BE2C (cell line): ENCODE data around the gene PNMA6E.

Source experiments
- DNase-seq: peaks from one replicate; pipeline ENCODE4 v3.0.0-alpha.2; 2020
- H3K27me3 ChIP-seq: fragments of 250-450 bp; sonication (Bioruptor Pico); 2 replicates; pipeline ENCODE4 v1.5.1; 2020; ENCODE audit warnings: mild to moderate bottlenecking
- H3K36me3 ChIP-seq: fragments of 250-450 bp; sonication (Bioruptor Pico); 2 replicates; pipeline ENCODE4 v1.5.1; 2020; ENCODE audit warnings: mild to moderate bottlenecking
- H3K4me1 ChIP-seq: fragments of 250-450 bp; sonication (Bioruptor Pico); 2 replicates; pipeline ENCODE4 v1.5.1; 2020
- H3K4me3 ChIP-seq: 2 replicates; pipeline ENCODE4 v1.5.1; 2011; ENCODE audit warnings: low read depth, low read length
- H3K9me3 ChIP-seq: fragments of 250-450 bp; sonication (Bioruptor Pico); 2 replicates; pipeline ENCODE4 v1.5.1; 2020
- TF ChIP-seq, protein P1 (sequence below): IDR thresholded peaks from 2 replicates; pipeline ENCODE4 v1.5.1; 2012; ENCODE audit warnings: mild to moderate bottlenecking, low read depth, low read length

The PNMA6E gene

GRCh38 chrX:153444333-153445011 is 43.3 kb upstream of the PNMA6E start:
- Histone ChIP-seq H3K9me3 (no peaks in the 10 kb centered on the region), H3K36me3 (no peaks in the 10 kb centered on the region), H3K4me3 (no peak overlapping the region), H3K27me3 (no peaks in the 10 kb centered on the region), H3K4me1 (no peaks in the 10 kb centered on the region)
- TF ChIP-seq, protein P1, sequence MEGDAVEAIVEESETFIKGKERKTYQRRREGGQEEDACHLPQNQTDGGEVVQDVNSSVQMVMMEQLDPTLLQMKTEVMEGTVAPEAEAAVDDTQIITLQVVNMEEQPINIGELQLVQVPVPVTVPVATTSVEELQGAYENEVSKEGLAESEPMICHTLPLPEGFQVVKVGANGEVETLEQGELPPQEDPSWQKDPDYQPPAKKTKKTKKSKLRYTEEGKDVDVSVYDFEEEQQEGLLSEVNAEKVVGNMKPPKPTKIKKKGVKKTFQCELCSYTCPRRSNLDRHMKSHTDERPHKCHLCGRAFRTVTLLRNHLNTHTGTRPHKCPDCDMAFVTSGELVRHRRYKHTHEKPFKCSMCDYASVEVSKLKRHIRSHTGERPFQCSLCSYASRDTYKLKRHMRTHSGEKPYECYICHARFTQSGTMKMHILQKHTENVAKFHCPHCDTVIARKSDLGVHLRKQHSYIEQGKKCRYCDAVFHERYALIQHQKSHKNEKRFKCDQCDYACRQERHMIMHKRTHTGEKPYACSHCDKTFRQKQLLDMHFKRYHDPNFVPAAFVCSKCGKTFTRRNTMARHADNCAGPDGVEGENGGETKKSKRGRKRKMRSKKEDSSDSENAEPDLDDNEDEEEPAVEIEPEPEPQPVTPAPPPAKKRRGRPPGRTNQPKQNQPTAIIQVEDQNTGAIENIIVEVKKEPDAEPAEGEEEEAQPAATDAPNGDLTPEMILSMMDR: no peak
- no peak for DNase-seq

- H3K4me1 ChIP-seq: no peaks in the 10 kb centered on the region
- TF ChIP-seq, protein P1: no peak
- H3K27me3 ChIP-seq: no peaks in the 10 kb centered on the region
- no peak for DNase-seq
- H3K9me3 ChIP-seq: no peaks in the 10 kb centered on the region
- no peaks in the 10 kb centered on the region for H3K36me3 ChIP-seq
- H3K4me3 ChIP-seq: no peak overlapping the region
Observed at GRCh38 chrX:153443476-153444332, 42.6 kb upstream of the PNMA6E start.

DNA sequence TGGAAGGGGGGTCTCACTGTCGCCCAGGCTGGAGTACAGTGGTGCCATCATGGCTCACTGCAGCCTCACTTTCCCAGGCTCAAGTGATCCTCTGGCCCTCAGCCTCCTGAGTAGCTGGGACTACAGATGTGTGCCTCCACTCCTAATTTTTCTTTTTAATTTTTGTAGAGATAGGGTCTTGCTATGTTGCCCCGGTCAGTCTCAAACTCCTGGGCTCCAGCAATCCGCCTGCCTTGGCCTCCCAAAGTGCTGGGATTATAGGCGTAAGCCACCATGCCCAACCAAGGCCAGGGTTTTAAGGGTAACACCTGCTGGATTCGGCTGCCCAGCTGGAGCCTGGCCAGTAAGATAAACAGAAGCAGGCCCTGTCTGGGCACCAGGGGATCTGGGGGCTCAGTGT is 41.3 kb upstream of the PNMA6E start:
- no peak overlapping the region for H3K4me3 ChIP-seq
- no peaks in the 10 kb centered on the region for H3K9me3 ChIP-seq
- H3K27me3 ChIP-seq: no peaks in the 10 kb centered on the region
- no peaks in the 10 kb centered on the region for H3K36me3 ChIP-seq
- DNase-seq: no peak
- no peaks in the 10 kb centered on the region for H3K4me1 ChIP-seq
- TF ChIP-seq, protein P1: no peak

DNA sequence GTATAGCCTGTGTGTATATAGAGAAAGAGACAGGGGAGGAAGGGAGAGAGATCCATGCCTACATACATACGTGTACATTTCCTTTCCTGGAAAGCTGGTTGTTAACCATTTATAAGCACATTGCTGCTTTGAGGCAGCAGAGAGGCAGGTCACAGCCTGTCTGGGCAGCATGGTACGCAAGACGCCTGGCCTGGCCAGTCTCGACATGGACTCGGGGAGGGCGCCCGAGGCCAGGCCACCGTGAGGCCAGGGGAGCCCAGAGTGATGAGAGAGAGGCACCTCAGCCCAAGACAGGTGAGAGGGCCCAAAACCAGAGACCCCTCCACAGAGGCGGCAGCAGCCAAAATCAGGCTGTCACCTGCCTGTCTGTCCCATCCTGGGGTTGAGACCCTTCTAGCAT is 40.8 kb upstream of the PNMA6E start:
- no peaks in the 10 kb centered on the region for H3K36me3 ChIP-seq
- DNase-seq: no peak
- H3K4me3 ChIP-seq: no peak overlapping the region
- no peaks in the 10 kb centered on the region for H3K27me3 ChIP-seq
- no peaks in the 10 kb centered on the region for H3K4me1 ChIP-seq
- TF ChIP-seq, protein P1: no peak
- no peaks in the 10 kb centered on the region for H3K9me3 ChIP-seq

DNA sequence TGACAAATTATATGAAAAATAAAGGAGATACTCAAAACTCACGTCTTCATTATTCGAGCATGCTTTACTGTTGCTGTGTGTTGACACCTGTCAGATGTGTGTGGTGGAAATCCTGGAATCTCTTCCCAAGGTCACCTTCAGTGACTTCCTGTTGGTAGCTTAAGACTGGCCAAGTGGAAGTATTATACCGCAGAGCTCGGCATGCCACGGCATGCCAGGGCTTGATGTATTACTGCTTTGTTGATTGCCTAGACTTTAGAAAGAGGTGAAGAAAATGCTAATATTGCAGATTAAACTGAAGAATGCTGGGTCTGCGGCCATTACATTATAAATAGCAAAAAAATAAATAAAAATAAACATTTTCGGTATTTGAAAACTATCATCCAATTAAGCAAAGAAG is 40.1 kb upstream of the PNMA6E start:
- Histone ChIP-seq H3K27me3 (no peaks in the 10 kb centered on the region), H3K4me3 (no peak overlapping the region), H3K4me1 (no peaks in the 10 kb centered on the region), H3K9me3 (no peaks in the 10 kb centered on the region), H3K36me3 (no peaks in the 10 kb centered on the region)
- TF ChIP-seq, protein P1: no peak
- no peak for DNase-seq
